SK-N-DZ (cell line): ENCODE results near the gene REC114. TPM values are rescaled to one million over a fixed set of nuclear protein-coding genes. Genes with fewer than 3 reads are reported as not detected.
"Not testable (repeated sequence)": the region's sequence is repeated elsewhere in the genome, so short reads cannot be mapped to it uniquely, and the experiment has no call there.

ENCODE experiments used
- DNase-seq: peaks from one replicate; pipeline ENCODE4 v3.0.0-alpha.2; 2015; ENCODE audit warnings: low spot score
- polyA plus RNA-seq, 2 experiments: library from polyadenylated mRNA; depleted of rRNA; stranded (reverse); fragments of >200 nt; gene quantifications; 2 replicates each; pipeline ENCODE4 v1.2.3, GENCODE V29; 2014

Gene REC114
- polyA plus RNA-seq (2014; cell fraction: cytosol; rRNA removed), result not detected in 2 replicates
- polyA plus RNA-seq (2014; cell fraction: nucleus; rRNA removed), result not detected in 2 replicates

GRCh38 chr15:73442968-73443367, at the start of gene REC114:
Gene REC114, plus strand, starts transcription at chr15:73443164. Its CDS starts 22 bp downstream, at chr15:73443186.
- DNase-seq, result no peak

- no peak for DNase-seq
Measured at GRCh38 chr15:73393336-73393735, 49.6 kb upstream of the REC114 start.

GRCh38 chr15:73394782-73395181, 48.2 kb upstream of the REC114 start:
- no peak for DNase-seq

GRCh38 chr15:73395671-73396070, 47.3 kb upstream of the REC114 start:
- no peak for DNase-seq

- no peak for DNase-seq
Measured at GRCh38 chr15:73397461-73397860, 45.5 kb upstream of the REC114 start.

GRCh38 chr15:73398861-73399260, 44.1 kb upstream of the REC114 start:
- DNase-seq, result no peak

GRCh38 chr15:73400222-73400621, 42.7 kb upstream of the REC114 start:
- not testable (repeated sequence) for DNase-seq

- no peak for DNase-seq
Measured at GRCh38 chr15:73403171-73403570, 39.8 kb upstream of the REC114 start.

GRCh38 chr15:73414876-73415275, 28.1 kb upstream of the REC114 start:
- DNase-seq, result no peak

GRCh38 chr15:73424506-73424905, 18.5 kb upstream of the REC114 start:
- no peak for DNase-seq

GRCh38 chr15:73425510-73425909, 17.5 kb upstream of the REC114 start:
- DNase-seq, result no peak

- no peak for DNase-seq
Measured at GRCh38 chr15:73426323-73426994, 16.5 kb upstream of the REC114 start.

GRCh38 chr15:73431329-73431728, 11.6 kb upstream of the REC114 start:
- DNase-seq, result not testable (repeated sequence)

GRCh38 chr15:73433873-73434272, 9.1 kb upstream of the REC114 start:
- no peak for DNase-seq

- DNase-seq, result no peak
Measured at GRCh38 chr15:73436613-73437012, 6.4 kb upstream of the REC114 start.

- DNase-seq, result no peak
Measured at GRCh38 chr15:73437543-73438109, 5.3 kb upstream of the REC114 start.

- no peak for DNase-seq
Measured at GRCh38 chr15:73438651-73439050, 4.3 kb upstream of the REC114 start.

- no peak for DNase-seq
Measured at GRCh38 chr15:73440571-73440970, 2.4 kb upstream of the REC114 start.

GRCh38 chr15:73442421-73442820, 543 bp upstream of the REC114 start:
- no peak for DNase-seq

GRCh38 chr15:73447471-73447870, 4.5 kb downstream of the REC114 start:
- not testable (repeated sequence) for DNase-seq

GRCh38 chr15:73448158-73448758, 5.3 kb downstream of the REC114 start:
- DNase-seq, result not testable (repeated sequence)

- DNase-seq, result not testable (repeated sequence)
Measured at GRCh38 chr15:73449980-73450379, 7.0 kb downstream of the REC114 start.

- DNase-seq, result no peak
Measured at GRCh38 chr15:73454096-73454495, 11.1 kb downstream of the REC114 start.
